Calu3 (cell line): ENCODE measurements around the gene SAT2. TPM values are rescaled to one million over a fixed set of nuclear protein-coding genes. Genes with fewer than 3 reads are reported as not detected.
"Not testable (repeated sequence)": the region's sequence is repeated elsewhere in the genome, so short reads cannot be mapped to it uniquely, and the experiment has no call there.

Experiments
- BruUV-seq: library from RNA; stranded (reverse); fragments of 400-500 nt; replicated peaks from 2 replicates; lab custom pipeline; 2021; lab: Mats Ljungman, UMichigan
- CTCF ChIA-PET: fragments of 300-600 bp; sonication (Branson Sonifier 250); formaldehyde crosslinking; loops from one replicate; lab custom pipeline; 2022; ENCODE audit warnings: antibody characterized with exemption; lab: Charles Lee
- DNase-seq: peaks from one replicate; pipeline ENCODE4 v3.0.0; 2022
- H3K27ac Mint-ChIP-seq: one replicate; pipeline ENCODE4 v1.8.0; 2022; ENCODE audit warnings: mixed read lengths; ENCODE audit not compliant: unreplicated experiment
- H3K27me3 Mint-ChIP-seq: one replicate; pipeline ENCODE4 v1.8.0; 2022; ENCODE audit warnings: mixed read lengths; ENCODE audit not compliant: unreplicated experiment
- H3K36me3 Mint-ChIP-seq: one replicate; pipeline ENCODE4 v1.8.0; 2022; ENCODE audit warnings: mild to moderate bottlenecking, moderate library complexity, mixed read lengths; ENCODE audit not compliant: insufficient read depth, unreplicated experiment
- H3K4me1 Mint-ChIP-seq: one replicate; pipeline ENCODE4 v1.8.0; 2022; ENCODE audit warnings: mild to moderate bottlenecking, low read depth, mixed read lengths; ENCODE audit not compliant: unreplicated experiment
- H3K4me3 Mint-ChIP-seq: one replicate; pipeline ENCODE4 v1.8.0; 2022; ENCODE audit warnings: mild to moderate bottlenecking, low read depth, moderate library complexity, mixed read lengths; ENCODE audit not compliant: unreplicated experiment
- H3K9me3 Mint-ChIP-seq: one replicate; pipeline ENCODE4 v1.8.0; 2022; ENCODE audit warnings: low read depth, mixed read lengths; ENCODE audit not compliant: unreplicated experiment
- intact Hi-C: fragments of 100-400 bp; cut with micrococcal nuclease; formaldehyde crosslinking; loops from one replicate; pipeline ENCODE4 v1.10.0; 2022; ENCODE audit not compliant: unreplicated experiment
- total RNA-seq: library from RNA; stranded (reverse); gene quantifications from 2 replicates; pipeline ENCODE4 v1.2.3, GENCODE V29; 2022
- TF ChIP-seq, protein P1 (sequence below): fragments of 200-600 bp; IDR thresholded peaks from one replicate; pipeline ENCODE4 v1.8.0; 2022; ENCODE audit warnings: antibody characterized with exemption; ENCODE audit not compliant: unreplicated experiment

The SAT2 gene
- total RNA-seq, 1 experiment from 2014 or later = 15.9 TPM

DNA sequence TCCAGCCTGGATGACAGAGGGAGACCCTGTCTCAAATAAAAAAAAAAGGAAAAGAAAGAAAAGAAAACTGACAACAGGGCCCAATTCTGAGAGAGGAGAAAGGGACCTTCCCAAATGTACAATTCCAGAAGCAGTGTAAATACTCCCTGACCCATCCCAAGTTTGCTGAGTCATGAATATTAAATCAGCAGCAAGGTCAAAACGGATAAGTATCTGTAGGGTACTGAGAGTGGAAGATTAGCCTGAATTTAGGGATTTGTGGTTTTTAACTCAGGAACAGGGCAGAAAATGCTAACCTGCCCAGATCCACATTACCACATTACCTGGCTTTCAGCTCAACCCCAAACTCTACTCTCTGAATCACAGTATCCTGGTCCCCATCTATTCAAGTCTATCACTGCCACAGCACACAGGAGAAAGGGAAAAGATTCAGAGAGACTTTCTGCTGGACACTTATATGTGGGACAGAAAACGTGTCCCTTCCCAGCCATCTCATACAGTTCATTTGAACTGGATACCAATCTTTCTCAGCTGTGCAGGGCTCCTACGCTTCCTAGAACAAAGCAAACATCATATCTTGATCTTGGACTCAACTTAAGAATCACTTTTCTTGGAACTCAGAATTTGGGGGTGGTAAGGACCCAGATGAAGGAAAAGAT is 15.9 kb downstream of the SAT2 start:
- BruUV-seq = no TSS peak

DNA sequence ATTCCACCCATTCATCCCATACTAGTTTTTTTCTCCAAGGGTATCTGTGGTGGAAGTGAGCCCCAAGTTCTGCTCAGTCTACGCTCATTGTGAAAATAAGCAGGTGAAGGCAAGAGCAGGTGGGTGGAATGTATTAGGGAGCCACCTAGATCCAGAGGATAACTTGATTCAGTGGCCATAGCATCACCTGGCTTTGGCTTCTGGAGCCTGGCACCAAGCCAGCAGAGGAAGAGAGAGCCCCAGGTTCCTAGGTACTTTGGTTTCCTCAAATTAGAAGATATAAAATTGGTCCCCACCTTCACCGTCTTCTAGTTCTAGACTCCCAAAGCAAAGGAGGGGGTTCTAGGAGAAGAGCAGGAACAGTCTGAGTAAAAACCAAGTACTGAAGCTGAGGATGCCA is 17.0 kb downstream of the SAT2 start:
- TF ChIP-seq, protein P1, sequence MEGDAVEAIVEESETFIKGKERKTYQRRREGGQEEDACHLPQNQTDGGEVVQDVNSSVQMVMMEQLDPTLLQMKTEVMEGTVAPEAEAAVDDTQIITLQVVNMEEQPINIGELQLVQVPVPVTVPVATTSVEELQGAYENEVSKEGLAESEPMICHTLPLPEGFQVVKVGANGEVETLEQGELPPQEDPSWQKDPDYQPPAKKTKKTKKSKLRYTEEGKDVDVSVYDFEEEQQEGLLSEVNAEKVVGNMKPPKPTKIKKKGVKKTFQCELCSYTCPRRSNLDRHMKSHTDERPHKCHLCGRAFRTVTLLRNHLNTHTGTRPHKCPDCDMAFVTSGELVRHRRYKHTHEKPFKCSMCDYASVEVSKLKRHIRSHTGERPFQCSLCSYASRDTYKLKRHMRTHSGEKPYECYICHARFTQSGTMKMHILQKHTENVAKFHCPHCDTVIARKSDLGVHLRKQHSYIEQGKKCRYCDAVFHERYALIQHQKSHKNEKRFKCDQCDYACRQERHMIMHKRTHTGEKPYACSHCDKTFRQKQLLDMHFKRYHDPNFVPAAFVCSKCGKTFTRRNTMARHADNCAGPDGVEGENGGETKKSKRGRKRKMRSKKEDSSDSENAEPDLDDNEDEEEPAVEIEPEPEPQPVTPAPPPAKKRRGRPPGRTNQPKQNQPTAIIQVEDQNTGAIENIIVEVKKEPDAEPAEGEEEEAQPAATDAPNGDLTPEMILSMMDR = no peak
- H3K4me1 Mint-ChIP-seq = peaks cover 23% of the 10 kb centered on the region
- no peak for DNase-seq
- peaks cover 32% of the 10 kb centered on the region for H3K36me3 Mint-ChIP-seq
- H3K9me3 Mint-ChIP-seq = no peaks in the 10 kb centered on the region
- H3K4me3 Mint-ChIP-seq = no peak overlapping the region
- no peaks in the 10 kb centered on the region for H3K27me3 Mint-ChIP-seq
- intact Hi-C loops = no loop called here
- CTCF ChIA-PET = no interaction called here
- H3K27ac Mint-ChIP-seq = no peak overlapping the region
- BruUV-seq = no TSS peak

More for the DNA sequence above, 15.9 kb downstream of the SAT2 start:
- no peaks in the 10 kb centered on the region for H3K27me3 Mint-ChIP-seq
- TF ChIP-seq, protein P1 = no peak
- H3K4me3 Mint-ChIP-seq = peak overlapping the region; percentile 78
- peak overlapping the region; percentile 11 for H3K27ac Mint-ChIP-seq
- H3K9me3 Mint-ChIP-seq = no peaks in the 10 kb centered on the region
- DNase-seq = no peak
- peaks cover 28% of the 10 kb centered on the region for H3K36me3 Mint-ChIP-seq
- intact Hi-C loops = no loop called here
- peaks cover 23% of the 10 kb centered on the region for H3K4me1 Mint-ChIP-seq
- CTCF ChIA-PET = no interaction called here

DNA sequence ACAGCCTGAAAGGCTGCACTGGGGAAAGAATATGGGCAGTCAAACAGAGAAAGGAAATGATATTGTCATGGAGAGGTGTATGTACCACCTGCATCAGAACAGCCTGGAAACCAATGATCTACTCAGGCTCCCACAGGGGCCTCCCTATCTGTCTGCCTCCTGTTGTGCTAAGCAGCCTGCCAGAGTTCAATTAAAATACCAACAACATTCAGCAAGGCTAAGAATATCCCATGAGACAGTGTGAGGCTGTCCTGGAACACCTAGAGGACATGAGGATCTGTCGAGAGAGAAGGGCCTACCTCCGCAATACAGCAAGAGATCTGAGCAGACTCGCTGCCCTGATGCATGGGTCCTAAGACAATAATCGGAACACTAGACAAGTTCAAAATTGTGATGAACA is 21.3 kb downstream of the SAT2 start:
- Mint-ChIP-seq H3K4me1 (no peaks in the 10 kb centered on the region), H3K27me3 (no peaks in the 10 kb centered on the region), H3K4me3 (no peak overlapping the region), H3K36me3 (peaks cover 46% of the 10 kb centered on the region), H3K9me3 (no peaks in the 10 kb centered on the region), H3K27ac (no peak overlapping the region)
- TF ChIP-seq, protein P1 = no peak
- BruUV-seq = no TSS peak
- intact Hi-C loops = no loop called here
- CTCF ChIA-PET = no interaction called here
- no peak for DNase-seq

DNA sequence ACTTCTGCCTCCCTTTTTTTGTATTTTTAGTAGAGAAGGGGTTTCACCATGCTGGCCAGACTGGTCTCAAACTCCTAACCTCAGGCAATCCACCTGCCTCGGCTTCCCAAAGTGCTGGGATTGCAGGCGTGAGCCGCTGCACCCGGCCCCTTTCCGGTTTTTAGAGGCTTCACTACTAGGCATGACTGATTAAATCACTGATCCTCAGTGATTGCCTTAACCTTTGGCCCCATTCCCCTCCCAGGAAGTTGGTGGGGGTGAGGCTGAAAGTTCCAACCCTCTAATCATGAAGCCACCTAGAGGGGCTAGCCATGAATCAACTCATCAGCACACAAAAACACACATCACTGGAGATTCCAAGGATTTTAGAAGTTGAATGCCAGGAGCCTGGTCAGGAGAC is 30.1 kb downstream of the SAT2 start:
- H3K4me1 Mint-ChIP-seq, DNase-seq, BruUV-seq, CTCF ChIA-PET, H3K27ac Mint-ChIP-seq, intact Hi-C loops, H3K4me3 Mint-ChIP-seq, H3K27me3 Mint-ChIP-seq, H3K9me3 Mint-ChIP-seq: not testable (repeated sequence)
- peaks cover 66% of the 10 kb centered on the region for H3K36me3 Mint-ChIP-seq

DNA sequence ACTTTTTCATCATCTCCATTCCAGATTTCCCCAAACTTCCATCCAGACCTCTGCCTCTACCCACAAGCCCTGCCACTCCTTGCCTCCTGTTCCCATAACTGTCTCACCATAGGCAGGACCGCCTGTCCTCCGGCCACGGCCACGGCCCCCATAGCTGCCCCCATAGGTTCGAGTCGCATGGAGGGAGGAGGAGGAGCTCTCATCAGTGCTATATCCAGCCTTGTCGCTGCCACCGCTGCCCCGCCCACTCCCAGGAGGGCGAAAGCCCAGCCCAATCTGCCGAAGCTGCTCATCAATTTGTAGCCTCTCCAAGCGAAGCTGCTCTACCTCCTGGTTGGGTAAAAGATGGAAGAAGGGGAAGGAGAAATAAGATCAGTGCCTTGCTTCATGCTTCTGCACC is 34.3 kb downstream of the SAT2 start:
- no peaks in the 10 kb centered on the region for H3K4me1 Mint-ChIP-seq
- no peaks in the 10 kb centered on the region for H3K9me3 Mint-ChIP-seq
- BruUV-seq = no TSS peak
- intact Hi-C loops = no loop called here
- TF ChIP-seq, protein P1 = no peak
- H3K36me3 Mint-ChIP-seq = peaks cover 45% of the 10 kb centered on the region
- H3K27ac Mint-ChIP-seq = no peak overlapping the region
- H3K27me3 Mint-ChIP-seq = no peaks in the 10 kb centered on the region
- no peak overlapping the region for H3K4me3 Mint-ChIP-seq
- CTCF ChIA-PET = no interaction called here
- DNase-seq = no peak
